Vagina (tissue), 2 donors: ENCODE data around the gene GJC2. TPM values are rescaled to one million over a fixed set of nuclear protein-coding genes. Genes with fewer than 3 reads are reported as not detected.

Experiments
- DNase-seq, 2 donors: peaks; one replicate each; pipeline ENCODE4 v3.0.0-alpha.2; 2017; ENCODE audit errors: extremely low spot score in 2 of 2
- H3K27ac ChIP-seq: fragments of 200-600 bp; sonication (generic); one replicate; pipeline ENCODE4 v1.5.1; 2019
- H3K27me3 ChIP-seq: fragments of 200-600 bp; sonication (generic); one replicate; pipeline ENCODE4 v1.5.1; 2019
- H3K36me3 ChIP-seq, 2 donors: fragments of 200-600 bp; sonication (generic); one replicate each; pipeline ENCODE4 v1.5.1; 2017 to 2019
- H3K4me1 ChIP-seq: fragments of 200-600 bp; sonication (generic); one replicate; pipeline ENCODE4 v1.5.1; 2019
- H3K4me3 ChIP-seq, 2 donors: fragments of 200-600 bp; sonication (generic); 1 replicate in 1 of 2; 2 replicates in 1 of 2; pipeline ENCODE4 v1.5.1; 2016 to 2019
- H3K9me3 ChIP-seq: fragments of 200-600 bp; sonication (generic); one replicate; pipeline ENCODE4 v1.5.1; 2019
- POLR2A ChIP-seq, 2 donors: fragments of 450-650 bp; IDR thresholded peaks; one replicate each; pipeline ENCODE4 v1.6.1; 2017; ENCODE audit warnings: antibody characterized with exemption in 2 of 2, mild to moderate bottlenecking in 2 of 2, moderate library complexity in 2 of 2
- POLR2AphosphoS5 ChIP-seq, 2 donors: sonication (generic); formaldehyde crosslinking; IDR thresholded peaks; one replicate each; pipeline ENCODE4 v1.9.0; 2017; ENCODE audit warnings: antibody characterized with exemption in 2 of 2, mild to moderate bottlenecking in 2 of 2, low read depth in 1 of 2; ENCODE audit not compliant: insufficient read depth in 1 of 2
- intact Hi-C: fragments of 100-400 bp; cut with DNase I; formaldehyde crosslinking; loops from one replicate; pipeline ENCODE4 v1.15.1; 2023
- total RNA-seq: library from RNA; depleted of rRNA; stranded (reverse); fragments of >200 nt; gene quantifications from one replicate; pipeline ENCODE4 v1.2.3, GENCODE V29; 2016
- TF ChIP-seq, protein P1 (sequence below), 3 experiments: fragments of 450-650 bp in 2 of 3; fragments of 200-600 bp in 1 of 3; sonication (generic) in 1 of 3; IDR thresholded peaks; one replicate each; pipeline ENCODE4 v1.5.1; 2017 to 2019; ENCODE audit warnings: antibody characterized with exemption in 3 of 3, mild to moderate bottlenecking in 2 of 3, moderate library complexity in 2 of 3

GJC2 gene
- total RNA-seq, 1 donor from 2014 or later: 4.4 TPM

DNA sequence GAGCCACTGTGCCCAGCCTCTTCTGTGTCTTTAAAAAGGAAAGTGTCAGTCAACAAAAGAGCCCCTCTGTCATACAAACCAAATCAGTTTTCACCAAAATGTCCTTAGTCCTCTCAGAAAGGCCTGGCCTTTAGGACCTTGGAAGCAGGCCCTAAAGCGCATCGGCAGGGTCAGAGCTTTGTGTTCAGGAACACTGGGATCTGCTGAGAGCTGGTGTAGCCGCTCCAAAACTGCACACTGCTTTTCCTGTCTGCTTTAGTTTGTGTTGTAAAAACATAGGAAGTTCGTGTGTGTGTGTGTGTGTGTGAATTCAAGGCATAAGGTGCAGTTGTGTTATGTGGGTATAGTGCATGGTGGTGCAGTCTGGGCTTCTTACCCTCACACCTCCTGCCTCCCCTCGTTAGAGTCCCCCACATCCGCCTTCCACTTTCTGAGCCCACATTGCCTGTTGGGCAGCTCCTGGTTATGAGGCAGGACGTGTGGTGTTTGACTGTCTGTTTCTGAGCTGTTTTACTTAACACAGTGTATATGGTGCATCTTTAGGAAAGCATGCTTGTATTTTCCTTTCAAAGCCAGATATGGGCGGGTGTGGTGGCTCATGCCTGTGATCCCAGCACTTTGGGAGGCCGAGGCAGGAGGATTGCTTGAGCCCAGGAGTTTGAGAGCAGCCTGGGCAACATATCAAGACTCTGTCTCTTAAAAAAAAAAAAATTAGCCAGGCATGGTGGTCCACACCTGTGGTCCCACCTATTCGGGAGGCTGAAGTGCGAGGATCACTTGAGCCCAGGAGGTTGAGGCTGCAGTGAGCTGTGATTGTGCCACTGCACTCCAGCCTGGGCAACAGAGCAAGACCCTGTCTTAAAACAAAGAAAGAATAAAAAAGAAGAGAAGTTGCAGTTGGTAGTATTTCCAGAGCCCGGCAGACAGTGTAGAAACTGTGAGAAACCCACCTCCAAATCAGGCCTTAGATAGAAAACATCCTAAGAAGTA, 28.3 kb downstream of the GJC2 start:
- H3K9me3 ChIP-seq: no peaks in the 10 kb centered on the region
- peaks cover 0 to 10% of the 10 kb centered on the region in 2 donors for H3K36me3 ChIP-seq
- H3K4me1 ChIP-seq: peaks cover 9% of the 10 kb centered on the region
- H3K27me3 ChIP-seq: no peaks in the 10 kb centered on the region
- no peak overlapping the region for H3K27ac ChIP-seq
- intact Hi-C loops: no loop called here
- no peak for TF ChIP-seq POLR2A (IDR thresholded peaks at IDR 0.05)
- TF ChIP-seq, protein P1, sequence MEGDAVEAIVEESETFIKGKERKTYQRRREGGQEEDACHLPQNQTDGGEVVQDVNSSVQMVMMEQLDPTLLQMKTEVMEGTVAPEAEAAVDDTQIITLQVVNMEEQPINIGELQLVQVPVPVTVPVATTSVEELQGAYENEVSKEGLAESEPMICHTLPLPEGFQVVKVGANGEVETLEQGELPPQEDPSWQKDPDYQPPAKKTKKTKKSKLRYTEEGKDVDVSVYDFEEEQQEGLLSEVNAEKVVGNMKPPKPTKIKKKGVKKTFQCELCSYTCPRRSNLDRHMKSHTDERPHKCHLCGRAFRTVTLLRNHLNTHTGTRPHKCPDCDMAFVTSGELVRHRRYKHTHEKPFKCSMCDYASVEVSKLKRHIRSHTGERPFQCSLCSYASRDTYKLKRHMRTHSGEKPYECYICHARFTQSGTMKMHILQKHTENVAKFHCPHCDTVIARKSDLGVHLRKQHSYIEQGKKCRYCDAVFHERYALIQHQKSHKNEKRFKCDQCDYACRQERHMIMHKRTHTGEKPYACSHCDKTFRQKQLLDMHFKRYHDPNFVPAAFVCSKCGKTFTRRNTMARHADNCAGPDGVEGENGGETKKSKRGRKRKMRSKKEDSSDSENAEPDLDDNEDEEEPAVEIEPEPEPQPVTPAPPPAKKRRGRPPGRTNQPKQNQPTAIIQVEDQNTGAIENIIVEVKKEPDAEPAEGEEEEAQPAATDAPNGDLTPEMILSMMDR (IDR thresholded peaks at IDR 0.05): no peak
- no peak for TF ChIP-seq POLR2AphosphoS5 (IDR thresholded peaks at IDR 0.05; ENCODE audit: insufficient read depth in 1 of 2, low read depth in 1 of 2)
- no peak for DNase-seq
- no peak overlapping the region for H3K4me3 ChIP-seq

DNA sequence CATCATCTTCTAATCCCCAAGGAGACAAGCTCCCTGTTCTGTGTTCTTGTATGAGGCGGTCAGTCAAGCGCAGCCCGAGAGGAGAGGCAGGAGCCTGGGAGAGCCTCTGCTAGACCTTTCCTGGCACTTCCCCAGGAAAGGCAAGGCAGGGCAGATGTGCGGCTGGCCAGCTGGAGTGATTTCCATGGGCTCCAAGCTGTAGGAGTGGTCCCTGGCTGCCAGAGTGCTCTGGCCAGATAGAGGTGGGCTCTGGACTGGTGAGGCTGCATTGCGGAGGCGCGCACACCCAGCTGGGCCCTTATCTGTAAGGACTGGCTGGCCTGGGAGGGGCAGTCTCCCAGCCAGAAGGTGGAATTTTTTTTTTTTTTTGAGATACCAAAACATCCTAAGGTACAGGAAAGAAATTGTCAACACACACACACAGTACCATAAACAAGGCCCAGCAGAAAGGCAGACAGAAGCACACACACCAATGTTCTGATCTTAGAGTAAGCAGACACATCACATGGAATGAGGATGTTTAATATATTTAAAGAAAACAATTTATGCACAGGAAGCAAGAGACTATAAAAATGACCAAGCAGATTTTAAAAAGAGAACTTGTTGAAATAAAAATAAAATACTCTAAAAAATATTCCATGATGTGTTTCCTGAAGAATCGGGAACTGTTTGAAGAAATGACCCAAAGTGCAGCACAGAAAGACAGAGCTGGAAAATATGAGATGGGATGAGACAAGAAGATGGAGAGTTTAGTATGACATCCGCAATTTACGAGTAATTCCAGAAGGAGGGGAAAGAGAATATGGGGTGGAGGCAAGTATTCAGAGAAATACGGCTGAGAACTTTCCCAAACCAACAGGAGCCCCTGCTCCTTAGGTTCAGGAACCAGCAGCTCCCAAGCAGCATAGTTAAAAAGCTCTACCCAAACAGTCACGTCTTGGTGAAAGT, 29.3 kb downstream of the GJC2 start:
- Histone ChIP-seq H3K9me3 (no peaks in the 10 kb centered on the region), H3K27me3 (no peaks in the 10 kb centered on the region), H3K36me3 (peaks cover 0 to 10% of the 10 kb centered on the region in 2 donors), H3K4me1 (peaks cover 4% of the 10 kb centered on the region), H3K27ac (no peak overlapping the region), H3K4me3 (no peak overlapping the region)
- DNase-seq: peak in 1 of 2 donors; percentile 87
- intact Hi-C loops: no loop called here
- TF ChIP-seq POLR2AphosphoS5 (IDR thresholded peaks at IDR 0.05; ENCODE audit: insufficient read depth in 1 of 2, low read depth in 1 of 2): no peak
- TF ChIP-seq POLR2A (IDR thresholded peaks at IDR 0.05): no peak
- TF ChIP-seq, protein P1 (IDR thresholded peaks at IDR 0.05): no peak

DNA sequence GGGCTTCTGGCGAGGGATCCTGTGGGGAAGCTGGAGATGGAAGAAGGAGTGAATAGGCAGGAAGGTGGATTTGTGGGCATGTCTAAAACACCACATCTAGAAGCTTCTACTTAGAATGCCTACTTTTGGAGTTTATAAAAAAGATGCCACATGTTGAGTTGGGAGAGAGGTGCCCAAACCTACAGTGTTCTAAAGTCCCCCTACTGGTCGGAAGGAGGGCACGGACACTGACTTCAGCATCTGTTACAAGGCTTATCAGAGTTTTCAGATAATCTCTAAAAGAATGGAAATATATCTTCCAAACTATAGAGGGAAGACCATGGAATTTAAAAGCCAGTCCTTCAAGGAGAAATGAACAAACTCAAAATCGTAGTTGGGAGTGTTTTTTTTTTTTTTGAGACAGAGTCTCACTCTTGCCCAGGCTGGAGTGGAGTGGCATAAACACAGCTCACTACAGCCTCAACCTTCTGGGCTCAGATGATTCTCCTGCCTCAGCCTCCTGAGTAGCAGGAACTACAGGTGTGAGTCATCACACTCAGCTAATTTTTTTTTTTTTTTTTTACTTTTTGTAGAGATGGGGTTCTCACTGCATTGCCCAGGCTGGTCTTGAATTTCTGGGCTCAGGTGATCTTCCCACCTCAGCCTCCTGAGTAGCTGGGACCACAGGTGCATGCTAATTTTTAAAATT, 30.7 kb downstream of the GJC2 start:
- TF ChIP-seq, protein P1 (IDR thresholded peaks at IDR 0.05): no peak
- no peak for TF ChIP-seq POLR2A (IDR thresholded peaks at IDR 0.05)
- TF ChIP-seq POLR2AphosphoS5 (IDR thresholded peaks at IDR 0.05; ENCODE audit: insufficient read depth in 1 of 2, low read depth in 1 of 2): no peak
- intact Hi-C loops: no loop called here
- no peak overlapping the region for H3K27ac ChIP-seq
- no peak overlapping the region for H3K4me3 ChIP-seq
- H3K36me3 ChIP-seq: peaks cover 0 to 2% of the 10 kb centered on the region in 2 donors
- DNase-seq: no peak
- no peaks in the 10 kb centered on the region for H3K9me3 ChIP-seq
- H3K27me3 ChIP-seq: no peaks in the 10 kb centered on the region
- H3K4me1 ChIP-seq: no peaks in the 10 kb centered on the region

DNA sequence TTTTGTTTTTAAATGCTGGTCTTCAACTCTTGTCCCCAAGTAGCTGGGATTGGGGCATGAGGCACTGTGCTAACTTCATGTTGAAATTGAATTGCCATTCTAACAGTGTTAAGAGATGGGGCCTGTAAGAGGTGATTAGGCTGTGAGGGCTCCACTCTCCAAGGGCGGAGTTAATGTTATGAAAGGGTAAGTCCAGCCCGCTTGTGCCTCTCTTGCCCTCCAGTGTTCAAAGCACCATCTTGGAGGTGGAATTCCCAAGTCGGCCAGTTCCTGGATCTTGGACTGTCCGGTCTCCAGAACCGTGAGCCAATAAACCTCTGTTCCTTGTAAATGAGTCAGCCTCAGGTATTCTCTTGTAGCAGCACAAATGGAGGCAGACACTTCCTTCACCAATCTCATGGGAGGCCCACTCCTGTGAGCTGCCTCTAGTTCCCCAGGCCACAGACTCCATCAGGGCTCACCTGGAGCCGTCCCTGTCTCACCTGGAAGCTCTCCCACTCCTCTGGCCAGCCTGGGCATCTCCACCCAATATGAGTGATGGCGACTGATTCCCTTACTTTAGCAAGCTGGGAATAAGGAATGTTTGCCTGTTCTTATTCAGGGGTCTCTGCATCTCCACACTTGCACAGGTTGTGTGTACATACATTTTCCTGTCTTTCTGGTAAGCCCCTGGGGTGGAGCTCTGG, 31.4 kb downstream of the GJC2 start:
- no peaks in the 10 kb centered on the region for H3K9me3 ChIP-seq
- TF ChIP-seq POLR2A (IDR thresholded peaks at IDR 0.05): no peak
- TF ChIP-seq POLR2AphosphoS5 (IDR thresholded peaks at IDR 0.05; ENCODE audit: insufficient read depth in 1 of 2, low read depth in 1 of 2): no peak
- TF ChIP-seq, protein P1 (IDR thresholded peaks at IDR 0.05): no peak
- no peak overlapping the region for H3K4me3 ChIP-seq
- no peaks in the 10 kb centered on the region for H3K4me1 ChIP-seq
- intact Hi-C loops: no loop called here
- H3K27ac ChIP-seq: no peak overlapping the region
- H3K36me3 ChIP-seq: no peaks in the 10 kb centered on the region
- H3K27me3 ChIP-seq: no peaks in the 10 kb centered on the region
- DNase-seq: no peak
